Fibroblast of lung (primary cell): Measurements from ENCODE around the gene PIAS1. TPM values are rescaled to one million over a fixed set of nuclear protein-coding genes. Genes with fewer than 3 reads are reported as not detected.
"Not testable (repeated sequence)": the region's sequence is repeated elsewhere in the genome, so short reads cannot be mapped to it uniquely, and the experiment has no call there.

Source experiments
- DNase-seq, 2 donors: peaks; one replicate each; pipeline versions ENCODE4 v3.0.0 to v3.0.0-alpha.2; 2010; ENCODE audit warnings: low read depth in 2 of 2
- H2AFZ ChIP-seq: 2 replicates; pipeline ENCODE4 v1.5.1; 2012; ENCODE audit warnings: low read length, control low read depth, inconsistent platforms
- H3K27ac ChIP-seq: 2 replicates; pipeline ENCODE4 v1.5.1; 2011; ENCODE audit warnings: low read length, control low read depth; ENCODE audit not compliant: insufficient read depth
- H3K27me3 ChIP-seq: 2 replicates; pipeline ENCODE4 v1.5.1; 2011; ENCODE audit warnings: mild to moderate bottlenecking, low read length; ENCODE audit not compliant: control insufficient read depth, insufficient read depth
- H3K36me3 ChIP-seq: 2 replicates; pipeline ENCODE4 v1.5.1; 2011; ENCODE audit warnings: low read length; ENCODE audit not compliant: control insufficient read depth, insufficient read depth
- H3K4me1 ChIP-seq: 2 replicates; pipeline ENCODE4 v1.5.1; 2011; ENCODE audit warnings: low read length; ENCODE audit not compliant: control insufficient read depth, insufficient read depth; ENCODE audit errors: extremely low read depth
- H3K4me2 ChIP-seq: 2 replicates; pipeline ENCODE4 v1.5.1; 2011; ENCODE audit warnings: low read length, control low read depth; ENCODE audit not compliant: insufficient read depth; ENCODE audit errors: extremely low read depth
- H3K4me3 ChIP-seq, 4 experiments: fragments of 200-600 bp in 1 of 4; sonication (generic) in 1 of 4; replicated peaks in 1 of 4; 2 replicates each; pipeline ENCODE4 v1.5.1; 2011 to 2016; ENCODE audit warnings: low read length in 4 of 4, low read depth in 3 of 4, mild to moderate bottlenecking in 3 of 4, control low read depth in 2 of 4, inconsistent platforms in 1 of 4, mixed read lengths in 1 of 4; ENCODE audit not compliant: insufficient read depth in 1 of 4; ENCODE audit errors: control extremely low read depth in 1 of 4
- H3K79me2 ChIP-seq: 2 replicates; pipeline ENCODE4 v1.5.1; 2012; ENCODE audit warnings: mild to moderate bottlenecking, low read length, inconsistent platforms; ENCODE audit not compliant: control insufficient read depth, insufficient read depth
- H3K9ac ChIP-seq: 2 replicates; pipeline ENCODE4 v1.5.1; 2011; ENCODE audit warnings: mild to moderate bottlenecking, low read length, control low read depth; ENCODE audit not compliant: insufficient read depth
- H3K9me3 ChIP-seq: 2 replicates; pipeline ENCODE4 v1.5.1; 2012; ENCODE audit warnings: low read depth, low read length; ENCODE audit not compliant: control insufficient read depth, insufficient read depth
- H4K20me1 ChIP-seq: 2 replicates; pipeline ENCODE4 v1.5.1; 2011; ENCODE audit warnings: low read length; ENCODE audit not compliant: control insufficient read depth, insufficient read depth; ENCODE audit errors: extremely low read depth
- EZH2 ChIP-seq: IDR thresholded peaks from 2 replicates; pipeline ENCODE4 v1.5.1; 2012; ENCODE audit warnings: low read length, control low read depth, mild to moderate bottlenecking; ENCODE audit errors: missing control alignments
- polyA plus RNA-seq, 2 donors: library from polyadenylated mRNA; depleted of rRNA in 1 of 2; stranded (reverse) in 1 of 2; unstranded in 1 of 2; fragments of >200 nt; gene quantifications; 2 replicates each; pipeline ENCODE4 v1.2.1, GENCODE V29; 2011 to 2012; ENCODE audit warnings: missing spikeins in 1 of 2
- total RNA-seq: library from RNA; depleted of rRNA; stranded (reverse); fragments of >200 nt; gene quantifications from 2 replicates; pipeline ENCODE4 v1.2.1, GENCODE V29; 2014
- TF ChIP-seq, protein P1 (sequence below), 2 donors: IDR thresholded peaks in 1 of 2; conservative IDR thresholded peaks in 1 of 2; 1 replicate in 1 of 2; 2 replicates in 1 of 2; pipeline ENCODE4 v1.5.1; 2011 to 2012; ENCODE audit warnings: low read length in 2 of 2, control low read depth in 1 of 2, inconsistent platforms in 1 of 2, low read depth in 1 of 2, mild to moderate bottlenecking in 1 of 2

The PIAS1 gene
- total and polyA plus RNA-seq, 2 donors (not counting 1 experiment from before 2014, with no cell fraction given) = 17.0 to 35.1 TPM

- Histone ChIP-seq H3K27ac (no peak overlapping the region), H3K27me3 (no peaks in the 10 kb centered on the region), H3K36me3 (no peaks in the 10 kb centered on the region), H4K20me1 (peaks cover 5% of the 10 kb centered on the region), H3K4me1 (peaks cover 2% of the 10 kb centered on the region), H3K9ac (no peak overlapping the region), H3K79me2 (peaks cover 68% of the 10 kb centered on the region), H3K4me2 (peak overlapping the region; percentile 85), H2AFZ (no peak overlapping the region), H3K9me3 (no peaks in the 10 kb centered on the region), H3K4me3 (peak overlapping the region; percentile 16 to 95 (median 83))
- TF ChIP-seq EZH2 = no peak
- TF ChIP-seq, protein P1, sequence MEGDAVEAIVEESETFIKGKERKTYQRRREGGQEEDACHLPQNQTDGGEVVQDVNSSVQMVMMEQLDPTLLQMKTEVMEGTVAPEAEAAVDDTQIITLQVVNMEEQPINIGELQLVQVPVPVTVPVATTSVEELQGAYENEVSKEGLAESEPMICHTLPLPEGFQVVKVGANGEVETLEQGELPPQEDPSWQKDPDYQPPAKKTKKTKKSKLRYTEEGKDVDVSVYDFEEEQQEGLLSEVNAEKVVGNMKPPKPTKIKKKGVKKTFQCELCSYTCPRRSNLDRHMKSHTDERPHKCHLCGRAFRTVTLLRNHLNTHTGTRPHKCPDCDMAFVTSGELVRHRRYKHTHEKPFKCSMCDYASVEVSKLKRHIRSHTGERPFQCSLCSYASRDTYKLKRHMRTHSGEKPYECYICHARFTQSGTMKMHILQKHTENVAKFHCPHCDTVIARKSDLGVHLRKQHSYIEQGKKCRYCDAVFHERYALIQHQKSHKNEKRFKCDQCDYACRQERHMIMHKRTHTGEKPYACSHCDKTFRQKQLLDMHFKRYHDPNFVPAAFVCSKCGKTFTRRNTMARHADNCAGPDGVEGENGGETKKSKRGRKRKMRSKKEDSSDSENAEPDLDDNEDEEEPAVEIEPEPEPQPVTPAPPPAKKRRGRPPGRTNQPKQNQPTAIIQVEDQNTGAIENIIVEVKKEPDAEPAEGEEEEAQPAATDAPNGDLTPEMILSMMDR (conservative IDR thresholded peaks at IDR 0.05 in 1 of 2, IDR thresholded peaks at IDR 0.05 in 1 of 2; ENCODE audit: low read depth in 1 of 2, low read length in 2 of 2) = no peak
- peak in 1 of 2 donors; percentile 52 for DNase-seq
Observed at GRCh38 chr15:68056097-68056865, 2.2 kb downstream of the PIAS1 start.

DNA sequence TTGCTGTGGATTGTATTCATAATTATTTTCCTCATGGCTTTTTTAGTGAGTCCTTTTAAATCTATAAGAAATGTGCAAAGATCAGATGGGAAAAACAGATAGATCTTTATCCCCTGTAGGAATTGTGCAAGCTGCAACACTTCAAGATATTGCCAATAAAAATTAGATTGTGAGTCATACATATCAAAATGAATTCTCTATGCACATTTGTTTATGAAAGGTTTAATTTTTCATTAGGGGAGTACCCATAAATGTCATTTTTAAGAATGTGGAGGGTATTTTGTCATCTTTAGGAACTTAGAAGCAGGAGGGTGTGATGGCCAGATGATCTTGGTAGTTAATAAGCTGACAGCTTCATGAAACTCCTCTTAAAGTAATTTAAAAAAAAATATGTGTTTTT is 2.9 kb downstream of the PIAS1 start:
- Histone ChIP-seq H3K9ac (no peak overlapping the region), H3K27me3 (no peaks in the 10 kb centered on the region), H3K27ac (no peak overlapping the region), H2AFZ (no peak overlapping the region), H3K4me3 (peak overlapping the region in 2 of 4 experiments; percentile 81 to 95), H3K36me3 (no peaks in the 10 kb centered on the region), H3K79me2 (peaks cover 75% of the 10 kb centered on the region), H3K9me3 (no peaks in the 10 kb centered on the region), H4K20me1 (peaks cover 5% of the 10 kb centered on the region), H3K4me1 (peaks cover 2% of the 10 kb centered on the region), H3K4me2 (peak overlapping the region; percentile 46)
- DNase-seq = peak in 1 of 2 donors; percentile 20
- no peak for TF ChIP-seq EZH2
- TF ChIP-seq, protein P1 (conservative IDR thresholded peaks at IDR 0.05 in 1 of 2, IDR thresholded peaks at IDR 0.05 in 1 of 2; ENCODE audit: low read depth in 1 of 2, low read length in 2 of 2) = no peak

DNA sequence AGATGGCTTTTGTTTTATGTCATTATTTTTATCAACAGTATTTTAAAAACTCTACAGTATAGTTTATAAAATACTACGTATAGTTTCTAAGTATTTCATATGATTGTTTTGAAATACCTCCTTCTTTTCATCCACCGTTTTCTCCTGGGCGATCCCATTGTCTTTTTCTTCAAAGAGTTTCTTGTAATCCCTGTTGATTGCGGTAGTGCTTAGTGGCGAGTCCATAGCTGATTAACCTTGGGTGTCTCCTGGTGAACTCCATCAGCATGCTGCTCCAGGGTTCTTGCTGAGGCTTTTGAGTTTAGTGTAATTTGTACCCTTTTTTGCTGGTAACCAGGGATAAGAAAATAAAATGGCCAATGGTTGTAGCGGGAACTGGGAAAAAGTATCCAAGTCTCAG is 3.6 kb downstream of the PIAS1 start:
- Histone ChIP-seq H3K9ac (no peak overlapping the region), H3K79me2 (peaks cover 83% of the 10 kb centered on the region), H3K4me3 (no peak overlapping the region), H3K9me3 (no peaks in the 10 kb centered on the region), H3K4me2 (no peak overlapping the region), H4K20me1 (peaks cover 5% of the 10 kb centered on the region), H3K27ac (no peak overlapping the region), H3K27me3 (no peaks in the 10 kb centered on the region), H2AFZ (no peak overlapping the region), H3K4me1 (peaks cover 2% of the 10 kb centered on the region), H3K36me3 (no peaks in the 10 kb centered on the region)
- TF ChIP-seq, protein P1 (conservative IDR thresholded peaks at IDR 0.05 in 1 of 2, IDR thresholded peaks at IDR 0.05 in 1 of 2; ENCODE audit: low read depth in 1 of 2, low read length in 2 of 2) = no peak
- no peak for TF ChIP-seq EZH2
- no peak for DNase-seq

GRCh38 chr15:68058970-68059369 is 4.9 kb downstream of the PIAS1 start:
- H4K20me1 ChIP-seq = not testable (repeated sequence)

More at GRCh38 chr15:68058970-68059369, 4.9 kb downstream of the PIAS1 start:
- H3K4me3 ChIP-seq, H3K27me3 ChIP-seq, H3K4me2 ChIP-seq, H2AFZ ChIP-seq, H3K4me1 ChIP-seq, H3K9me3 ChIP-seq, DNase-seq, H3K36me3 ChIP-seq, H3K27ac ChIP-seq, H3K9ac ChIP-seq: not testable (repeated sequence)
- peaks cover 92% of the 10 kb centered on the region for H3K79me2 ChIP-seq
